ENCODE results near the gene TNNT3. TPM values are rescaled to one million over a fixed set of nuclear protein-coding genes. Genes with fewer than 3 reads are reported as not detected.

The TNNT3 gene
- total and polyA plus RNA-seq, 2 of the 4 experiments (the other 2 are of a cell fraction): not detected

GRCh38 chr11:1963864-1964263 lies 44.4 kb downstream of the TNNT3 start:
- Histone ChIP-seq H4K20me1 (ENCODE audit: insufficient read depth, low read length) (no peaks in the 10 kb centered on the region), H3K18ac (ENCODE audit: low read depth, low read length) (no peak overlapping the region), H2AK9ac (replicated peaks; ENCODE audit: low read depth, low read length, poor library complexity) (no peak overlapping the region), H3K14ac (replicated peaks; ENCODE audit: low read depth, low read length) (no peak overlapping the region), H2BK15ac (ENCODE audit: low read depth, low read length) (no peak overlapping the region), H2AK5ac (ENCODE audit: low read depth, low read length) (no peak overlapping the region), H3K27me3 (ENCODE audit: control insufficient read depth, insufficient read depth, low read length) (no peaks in the 10 kb centered on the region), H4K5ac (ENCODE audit: low read depth, low read length) (no peak overlapping the region), H3K79me1 (ENCODE audit: low read depth in 1 of 2, low read length in 2 of 2) (no peaks in the 10 kb centered on the region), H3K9ac (ENCODE audit: low read depth, low read length) (no peak overlapping the region), H3K9me3 (ENCODE audit: control insufficient read depth, insufficient read depth, low read length) (no peaks in the 10 kb centered on the region), H3K9me1 (ENCODE audit: insufficient read depth, low read length) (no peaks in the 10 kb centered on the region), H3K23ac (ENCODE audit: low read depth, low read length) (no peak overlapping the region), H2AFZ (replicated peaks; ENCODE audit: low read length, poor library complexity) (no peak overlapping the region), H3K27ac (ENCODE audit: insufficient read depth, low read length) (no peak overlapping the region), H2BK120ac (ENCODE audit: low read depth, low read length) (no peak overlapping the region), H3K56ac (ENCODE audit: extremely low read depth, insufficient read depth, low read length) (no peak overlapping the region), H3K4me2 (ENCODE audit: low read depth, low read length) (no peak overlapping the region), H3K4me1 (ENCODE audit: control insufficient read depth, insufficient read depth, low read length) (no peaks in the 10 kb centered on the region), H2BK20ac (ENCODE audit: low read depth, low read length) (no peak overlapping the region), H4K91ac (ENCODE audit: insufficient read depth, low read depth, low read length) (no peak overlapping the region), H3K4ac (ENCODE audit: low read depth, low read length) (no peak overlapping the region), H3K36me3 (ENCODE audit: control insufficient read depth, insufficient read depth, low read length) (no peaks in the 10 kb centered on the region), H2BK5ac (ENCODE audit: low read depth, low read length, poor library complexity, severe bottlenecking) (no peak overlapping the region), H3K4me3 (ENCODE audit: insufficient read depth, low read depth, low read length) (no peak overlapping the region), H4K8ac (ENCODE audit: low read depth in 2 of 2, low read length in 2 of 2) (no peak overlapping the region)
- in situ Hi-C loops (cut with MboI; ENCODE audit: low sequenced_read_pairs) (no loop called here), intact Hi-C loops (cut with micrococcal nuclease) (no loop called here), dilution Hi-C loops (cut with HindIII; ENCODE audit: low sequenced_read_pairs, unreplicated experiment) (no loop called here)
- no peak for ATAC-seq (ENCODE audit: low read depth)
- POLR2A ChIA-PET (ENCODE audit: unreplicated experiment): no interaction called here
- no peak for DNase-seq
- no CpG with 5 or more reads among the region's 20 CpGs for WGBS, 2 experiments (ENCODE audit: extremely low coverage in 2 of 2, insufficient read length in 1 of 2)
- CTCF ChIA-PET: no interaction called here
- no TSS peak for BruUV-seq (replicated peaks)
- TF ChIP-seq NFE2L2 (IDR thresholded peaks at IDR 0.05; ENCODE audit: low read depth, low read length): no peak
- no peak for TF ChIP-seq FOS (IDR thresholded peaks at IDR 0.05; ENCODE audit: low read depth, low read length)
- TF ChIP-seq MAFK (IDR thresholded peaks at IDR 0.05; ENCODE audit: low read depth, low read length): no peak
- TF ChIP-seq CEBPB (IDR thresholded peaks at IDR 0.05; ENCODE audit: low read depth, low read length): no peak
- TF ChIP-seq RAD21 (IDR thresholded peaks at IDR 0.05; ENCODE audit: low read length): no peak
- TF ChIP-seq ELK1 (IDR thresholded peaks at IDR 0.05; ENCODE audit: borderline replicate concordance, low read depth, low read length): no peak
- no peak for TF ChIP-seq POLR2A (IDR thresholded peaks at IDR 0.05; ENCODE audit: low read depth, low read length)
- no peak for TF ChIP-seq RFX5 (IDR thresholded peaks at IDR 0.05; ENCODE audit: low read depth, low read length)
- no peak for TF ChIP-seq SMC3 (IDR thresholded peaks at IDR 0.05; ENCODE audit: low read depth, low read length)
- TF ChIP-seq MAZ (IDR thresholded peaks at IDR 0.05; ENCODE audit: borderline replicate concordance, low read depth, low read length): no peak
- no peak for TF ChIP-seq RCOR1 (IDR thresholded peaks at IDR 0.05; ENCODE audit: insufficient replicate concordance, low read length)
- no peak for TF ChIP-seq CTCF (conservative IDR thresholded peaks at IDR 0.05; ENCODE audit: low read depth, low read length)

Data from IMR-90 (cell line).